ENCODE data around the gene INPP5A. TPM values are rescaled to one million over a fixed set of nuclear protein-coding genes. Genes with fewer than 3 reads are reported as not detected.

Gene INPP5A
- total and polyA plus RNA-seq, 2 of the 13 experiments (the other 11 are each of a cell fraction or from before 2014, with no cell fraction given): 17.5 to 37.9 TPM

DNA sequence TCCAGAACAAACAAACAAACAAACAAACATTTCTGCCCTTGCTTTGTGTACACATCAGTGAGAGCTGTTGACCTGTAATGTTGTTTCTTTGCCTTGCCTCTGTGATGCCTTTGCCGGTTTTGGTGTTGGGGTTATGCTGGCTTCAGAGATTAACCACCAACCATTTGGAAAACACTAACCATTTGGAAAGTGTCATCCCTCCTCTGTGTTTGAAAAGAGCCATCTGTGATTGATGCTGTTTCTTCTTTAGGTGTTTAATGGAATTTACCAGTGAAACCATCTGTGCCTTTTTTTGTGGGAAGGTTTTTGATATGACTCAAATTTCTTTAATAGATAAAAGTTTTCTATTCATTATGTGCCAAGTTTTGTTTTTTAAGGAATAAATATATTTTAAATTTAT, 46.5 kb downstream of the INPP5A start:
- H3K79me2 ChIP-seq (ENCODE audit: insufficient read depth, low read length): peaks cover 13% of the 10 kb centered on the region
- peak; percentile 12 for FAIRE-seq
- in situ Hi-C loops (cut with HindIII; ENCODE audit: extremely low pct_ligation_motif_present, low pct_unique_long_range_greater_than_20kb): no loop called here
- 87% methylated on average over 1 of the region's 1 CpG for WGBS (ENCODE audit: low lambda C conversion rate)
- no peak for TF ChIP-seq IKZF4 (CRISPR knock-in tag; IDR thresholded peaks at IDR 0.05; ENCODE audit: borderline replicate concordance, low read depth, not compliant biosample characterization)
- TF ChIP-seq ZNF17 (CRISPR knock-in tag; IDR thresholded peaks at IDR 0.05): no peak
- TF ChIP-seq ZKSCAN1 (IDR thresholded peaks at IDR 0.05; ENCODE audit: low read length): no peak
- no peak for TF ChIP-seq GATAD1 (CRISPR knock-in tag; IDR thresholded peaks at IDR 0.05)
- TF ChIP-seq ZFP37 (CRISPR knock-in tag; IDR thresholded peaks at IDR 0.05; ENCODE audit: borderline replicate concordance): no peak
- no peak for TF ChIP-seq NCOA1 (CRISPR knock-in tag; IDR thresholded peaks at IDR 0.05)
- TF ChIP-seq SCMH1 (CRISPR knock-in tag; IDR thresholded peaks at IDR 0.05; ENCODE audit: borderline replicate concordance): no peak
- TF ChIP-seq, protein P1, sequence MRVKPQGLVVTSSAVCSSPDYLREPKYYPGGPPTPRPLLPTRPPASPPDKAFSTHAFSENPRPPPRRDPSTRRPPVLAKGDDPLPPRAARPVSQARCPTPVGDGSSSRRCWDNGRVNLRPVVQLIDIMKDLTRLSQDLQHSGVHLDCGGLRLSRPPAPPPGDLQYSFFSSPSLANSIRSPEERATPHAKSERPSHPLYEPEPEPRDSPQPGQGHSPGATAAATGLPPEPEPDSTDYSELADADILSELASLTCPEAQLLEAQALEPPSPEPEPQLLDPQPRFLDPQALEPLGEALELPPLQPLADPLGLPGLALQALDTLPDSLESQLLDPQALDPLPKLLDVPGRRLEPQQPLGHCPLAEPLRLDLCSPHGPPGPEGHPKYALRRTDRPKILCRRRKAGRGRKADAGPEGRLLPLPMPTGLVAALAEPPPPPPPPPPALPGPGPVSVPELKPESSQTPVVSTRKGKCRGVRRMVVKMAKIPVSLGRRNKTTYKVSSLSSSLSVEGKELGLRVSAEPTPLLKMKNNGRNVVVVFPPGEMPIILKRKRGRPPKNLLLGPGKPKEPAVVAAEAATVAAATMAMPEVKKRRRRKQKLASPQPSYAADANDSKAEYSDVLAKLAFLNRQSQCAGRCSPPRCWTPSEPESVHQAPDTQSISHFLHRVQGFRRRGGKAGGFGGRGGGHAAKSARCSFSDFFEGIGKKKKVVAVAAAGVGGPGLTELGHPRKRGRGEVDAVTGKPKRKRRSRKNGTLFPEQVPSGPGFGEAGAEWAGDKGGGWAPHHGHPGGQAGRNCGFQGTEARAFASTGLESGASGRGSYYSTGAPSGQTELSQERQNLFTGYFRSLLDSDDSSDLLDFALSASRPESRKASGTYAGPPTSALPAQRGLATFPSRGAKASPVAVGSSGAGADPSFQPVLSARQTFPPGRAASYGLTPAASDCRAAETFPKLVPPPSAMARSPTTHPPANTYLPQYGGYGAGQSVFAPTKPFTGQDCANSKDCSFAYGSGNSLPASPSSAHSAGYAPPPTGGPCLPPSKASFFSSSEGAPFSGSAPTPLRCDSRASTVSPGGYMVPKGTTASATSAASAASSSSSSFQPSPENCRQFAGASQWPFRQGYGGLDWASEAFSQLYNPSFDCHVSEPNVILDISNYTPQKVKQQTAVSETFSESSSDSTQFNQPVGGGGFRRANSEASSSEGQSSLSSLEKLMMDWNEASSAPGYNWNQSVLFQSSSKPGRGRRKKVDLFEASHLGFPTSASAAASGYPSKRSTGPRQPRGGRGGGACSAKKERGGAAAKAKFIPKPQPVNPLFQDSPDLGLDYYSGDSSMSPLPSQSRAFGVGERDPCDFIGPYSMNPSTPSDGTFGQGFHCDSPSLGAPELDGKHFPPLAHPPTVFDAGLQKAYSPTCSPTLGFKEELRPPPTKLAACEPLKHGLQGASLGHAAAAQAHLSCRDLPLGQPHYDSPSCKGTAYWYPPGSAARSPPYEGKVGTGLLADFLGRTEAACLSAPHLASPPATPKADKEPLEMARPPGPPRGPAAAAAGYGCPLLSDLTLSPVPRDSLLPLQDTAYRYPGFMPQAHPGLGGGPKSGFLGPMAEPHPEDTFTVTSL (CRISPR knock-in tag; IDR thresholded peaks at IDR 0.05; ENCODE audit: borderline replicate concordance): no peak
- TF ChIP-seq, protein P2, sequence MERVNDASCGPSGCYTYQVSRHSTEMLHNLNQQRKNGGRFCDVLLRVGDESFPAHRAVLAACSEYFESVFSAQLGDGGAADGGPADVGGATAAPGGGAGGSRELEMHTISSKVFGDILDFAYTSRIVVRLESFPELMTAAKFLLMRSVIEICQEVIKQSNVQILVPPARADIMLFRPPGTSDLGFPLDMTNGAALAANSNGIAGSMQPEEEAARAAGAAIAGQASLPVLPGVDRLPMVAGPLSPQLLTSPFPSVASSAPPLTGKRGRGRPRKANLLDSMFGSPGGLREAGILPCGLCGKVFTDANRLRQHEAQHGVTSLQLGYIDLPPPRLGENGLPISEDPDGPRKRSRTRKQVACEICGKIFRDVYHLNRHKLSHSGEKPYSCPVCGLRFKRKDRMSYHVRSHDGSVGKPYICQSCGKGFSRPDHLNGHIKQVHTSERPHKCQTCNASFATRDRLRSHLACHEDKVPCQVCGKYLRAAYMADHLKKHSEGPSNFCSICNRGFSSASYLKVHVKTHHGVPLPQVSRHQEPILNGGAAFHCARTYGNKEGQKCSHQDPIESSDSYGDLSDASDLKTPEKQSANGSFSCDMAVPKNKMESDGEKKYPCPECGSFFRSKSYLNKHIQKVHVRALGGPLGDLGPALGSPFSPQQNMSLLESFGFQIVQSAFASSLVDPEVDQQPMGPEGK (CRISPR knock-in tag; IDR thresholded peaks at IDR 0.05): no peak
- no peak for TF ChIP-seq ZNF598 (CRISPR knock-in tag; IDR thresholded peaks at IDR 0.05; ENCODE audit: borderline replicate concordance)
- TF ChIP-seq RFX5 (IDR thresholded peaks at IDR 0.05; ENCODE audit: low read depth, low read length): no peak
- no peak for TF ChIP-seq PRMT3 (CRISPR knock-in tag; IDR thresholded peaks at IDR 0.05; ENCODE audit: borderline replicate concordance, low read depth)
- no peaks in the 10 kb centered on the region for H3K36me3 ChIP-seq (replicated peaks in 1 of 2; ENCODE audit: control insufficient read depth in 1 of 2, insufficient read depth in 2 of 2, low read length in 2 of 2)
- no peak for DNase-seq (ENCODE audit: low spot score)
- H2AFZ ChIP-seq (ENCODE audit: low read length): no peak overlapping the region
- H3K27me3 ChIP-seq (ENCODE audit: control insufficient read depth in 1 of 2, insufficient read depth in 2 of 2, low read length in 2 of 2): no peaks in the 10 kb centered on the region
- no TSS peak for BruUV-seq (replicated peaks)
- no peaks in the 10 kb centered on the region for H4K20me1 ChIP-seq (ENCODE audit: insufficient read depth, low read length)
- intact Hi-C loops (cut with micrococcal nuclease; ENCODE audit: unreplicated experiment): no loop called here
- no peaks in the 10 kb centered on the region for H3K9me3 ChIP-seq (ENCODE audit: low read length)
- no peak overlapping the region for H3K9ac ChIP-seq (ENCODE audit: insufficient read depth, low read depth, low read length)
- H3K27ac ChIP-seq (ENCODE audit: extremely low read length, insufficient read depth, low read length): no peak overlapping the region
- no peak overlapping the region for H3K4me2 ChIP-seq (ENCODE audit: low read depth, low read length)
- no peak overlapping the region for H3K4me3 ChIP-seq (replicated peaks in 1 of 3; ENCODE audit: insufficient read depth in 1 of 3, low read depth in 2 of 3, low read length in 3 of 3)
- H3K4me1 ChIP-seq (ENCODE audit: insufficient read depth, low read length): peaks cover 9% of the 10 kb centered on the region; the same call in 1 of the 2 replicates
- no peak for ATAC-seq
- ChIA-PET POLR2A (no interaction called here), CTCF (ENCODE audit: low intra/inter-chr PET ratio, low total read pairs) (no interaction called here)

All from HepG2 (cell line).